ENCODE data around the gene NKPD1.

DNA sequence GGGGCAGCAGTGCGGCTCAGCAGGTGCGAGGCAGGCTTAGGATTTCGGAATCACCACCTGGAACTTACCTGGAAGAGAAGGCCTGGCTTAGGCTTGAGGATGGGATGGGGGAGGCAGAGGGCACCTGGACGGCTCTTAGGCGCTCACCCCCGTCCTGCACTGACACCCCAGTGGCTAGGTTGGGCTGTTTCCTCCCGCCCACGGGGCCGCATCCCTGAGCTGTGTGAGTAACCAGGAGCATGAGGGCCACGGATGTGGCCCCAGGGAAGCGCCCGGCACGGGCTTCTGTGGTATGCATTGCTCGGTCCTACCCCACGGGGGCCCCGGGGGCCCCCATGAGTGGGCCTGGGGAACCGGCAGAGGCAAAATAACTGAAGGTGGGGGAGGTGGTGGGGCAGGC is 2.4 kb upstream of the NKPD1 start:
- TF ChIP-seq, protein P1, sequence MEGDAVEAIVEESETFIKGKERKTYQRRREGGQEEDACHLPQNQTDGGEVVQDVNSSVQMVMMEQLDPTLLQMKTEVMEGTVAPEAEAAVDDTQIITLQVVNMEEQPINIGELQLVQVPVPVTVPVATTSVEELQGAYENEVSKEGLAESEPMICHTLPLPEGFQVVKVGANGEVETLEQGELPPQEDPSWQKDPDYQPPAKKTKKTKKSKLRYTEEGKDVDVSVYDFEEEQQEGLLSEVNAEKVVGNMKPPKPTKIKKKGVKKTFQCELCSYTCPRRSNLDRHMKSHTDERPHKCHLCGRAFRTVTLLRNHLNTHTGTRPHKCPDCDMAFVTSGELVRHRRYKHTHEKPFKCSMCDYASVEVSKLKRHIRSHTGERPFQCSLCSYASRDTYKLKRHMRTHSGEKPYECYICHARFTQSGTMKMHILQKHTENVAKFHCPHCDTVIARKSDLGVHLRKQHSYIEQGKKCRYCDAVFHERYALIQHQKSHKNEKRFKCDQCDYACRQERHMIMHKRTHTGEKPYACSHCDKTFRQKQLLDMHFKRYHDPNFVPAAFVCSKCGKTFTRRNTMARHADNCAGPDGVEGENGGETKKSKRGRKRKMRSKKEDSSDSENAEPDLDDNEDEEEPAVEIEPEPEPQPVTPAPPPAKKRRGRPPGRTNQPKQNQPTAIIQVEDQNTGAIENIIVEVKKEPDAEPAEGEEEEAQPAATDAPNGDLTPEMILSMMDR (IDR thresholded peaks at IDR 0.05): no peak
- TF ChIP-seq POLR2A (IDR thresholded peaks at IDR 0.05): no peak

All from prostate gland (tissue), 2 donors.